CD4-positive, alpha-beta T cell treated with Interleukin-15 for 4 hours (primary cell): Measurements from ENCODE around the gene REXO5.
"Not testable (repeated sequence)": the region's sequence is repeated elsewhere in the genome, so short reads cannot be mapped to it uniquely, and the experiment has no call there.

Experiments
- DNase-seq: peaks from one replicate; pipeline ENCODE4 v3.0.0-alpha.2; 2020; ENCODE audit warnings: low spot score

REXO5 gene

GRCh38 chr16:20806168-20807050 is at the start of gene REXO5, which contains the start of gene ERI2:
Gene REXO5, plus strand, starts transcription at chr16:20806527. Its CDS starts 427 bp downstream, at chr16:20806954.
Gene ERI2, minus strand, starts transcription at chr16:20806472. Its CDS starts 42 bp downstream, at chr16:20806430.
- peak; percentile 75 for DNase-seq

- DNase-seq: no peak
These were observed 46.0 kb upstream of the REXO5 start for GRCh38 chr16:20760346-20760745.

GRCh38 chr16:20761175-20761574 is 45.2 kb upstream of the REXO5 start:
- DNase-seq: no peak

- DNase-seq: no peak
These were observed 43.8 kb upstream of the REXO5 start for GRCh38 chr16:20762404-20763123.

- peak; percentile 83 for DNase-seq
These were observed 42.7 kb upstream of the REXO5 start, which contains the start of gene ACSM3 for GRCh38 chr16:20763461-20764232. Gene ACSM3, plus strand, starts transcription at chr16:20764014. Its CDS starts 6,021 bp downstream, at chr16:20770035.

- DNase-seq: not testable (repeated sequence)
These were observed 41.9 kb upstream of the REXO5 start for GRCh38 chr16:20764448-20764847.

GRCh38 chr16:20765732-20766131 is 40.6 kb upstream of the REXO5 start:
- no peak for DNase-seq

GRCh38 chr16:20766294-20766693 is 40.0 kb upstream of the REXO5 start:
- no peak for DNase-seq

- DNase-seq: no peak
These were observed 38.8 kb upstream of the REXO5 start for GRCh38 chr16:20767577-20767976.

GRCh38 chr16:20768121-20768520 is 38.2 kb upstream of the REXO5 start:
- no peak for DNase-seq

- no peak for DNase-seq
These were observed 37.5 kb upstream of the REXO5 start for GRCh38 chr16:20768818-20769217.

- no peak for DNase-seq
These were observed 32.6 kb upstream of the REXO5 start for GRCh38 chr16:20773679-20774078.

- peak; percentile 59 for DNase-seq
These were observed 31.5 kb upstream of the REXO5 start for GRCh38 chr16:20774703-20775362.

GRCh38 chr16:20781697-20782096 is 24.6 kb upstream of the REXO5 start:
- DNase-seq: no peak

GRCh38 chr16:20782470-20782869 is 23.9 kb upstream of the REXO5 start:
- no peak for DNase-seq

- no peak for DNase-seq
These were observed 22.1 kb upstream of the REXO5 start for GRCh38 chr16:20784204-20784603.

GRCh38 chr16:20789130-20789529 is 17.2 kb upstream of the REXO5 start:
- no peak for DNase-seq

GRCh38 chr16:20791923-20792612 is 14.3 kb upstream of the REXO5 start:
- no peak for DNase-seq

- DNase-seq: no peak
These were observed 8.0 kb upstream of the REXO5 start for GRCh38 chr16:20798364-20798763.

GRCh38 chr16:20799599-20799998 is 6.7 kb upstream of the REXO5 start:
- no peak for DNase-seq

- DNase-seq: no peak
These were observed 5.0 kb upstream of the REXO5 start for GRCh38 chr16:20801278-20801677.
